ENCODE data around the gene UBE2R2. TPM values are rescaled to one million over a fixed set of nuclear protein-coding genes. Genes with fewer than 3 reads are reported as not detected.
"Not testable (repeated sequence)": the region's sequence is repeated elsewhere in the genome, so short reads cannot be mapped to it uniquely, and the experiment has no call there.

Gene UBE2R2
- total RNA-seq, 2 experiments from 2014 or later = 22.7 to 24.5 TPM

- intact Hi-C loops (cut with DNase I, micrococcal nuclease) = no loop called here
- Mint-ChIP-seq H3K27ac (peak overlapping the region; percentile 4), H3K36me3 (ENCODE audit: low read depth) (peaks cover 40% of the 10 kb centered on the region), H3K9me3 (no peaks in the 10 kb centered on the region), H3K4me1 (ENCODE audit: low read depth) (peaks cover 45% of the 10 kb centered on the region), H3K27me3 (no peaks in the 10 kb centered on the region), H3K4me3 (no peak overlapping the region)
- no peaks in the 10 kb centered on the region for H3K27me3 ChIP-seq (ENCODE audit: control insufficient read depth in 1 of 2, insufficient read depth in 2 of 2, low read length in 2 of 2)
- ChIA-PET CTCF (interaction anchor here (1.3 kb wide), 1 partner anchor 82 kb away, joined by 3 read pairs; no protein-coding TSS in a partner anchor), POLR2A (no interaction called here)
- H3K36me3 ChIP-seq (ENCODE audit: insufficient read depth, low read length) = peaks cover 3% of the 10 kb centered on the region
- H3K9me3 ChIP-seq (ENCODE audit: control insufficient read depth in 1 of 2, insufficient read depth in 1 of 2, low read length in 2 of 2) = no peaks in the 10 kb centered on the region
- peaks cover 5% of the 10 kb centered on the region for H3K4me1 ChIP-seq (ENCODE audit: insufficient read depth, low read length)
- ATAC-seq (ENCODE audit: poor library complexity) = peak; percentile 44
- TF ChIP-seq, protein P1, sequence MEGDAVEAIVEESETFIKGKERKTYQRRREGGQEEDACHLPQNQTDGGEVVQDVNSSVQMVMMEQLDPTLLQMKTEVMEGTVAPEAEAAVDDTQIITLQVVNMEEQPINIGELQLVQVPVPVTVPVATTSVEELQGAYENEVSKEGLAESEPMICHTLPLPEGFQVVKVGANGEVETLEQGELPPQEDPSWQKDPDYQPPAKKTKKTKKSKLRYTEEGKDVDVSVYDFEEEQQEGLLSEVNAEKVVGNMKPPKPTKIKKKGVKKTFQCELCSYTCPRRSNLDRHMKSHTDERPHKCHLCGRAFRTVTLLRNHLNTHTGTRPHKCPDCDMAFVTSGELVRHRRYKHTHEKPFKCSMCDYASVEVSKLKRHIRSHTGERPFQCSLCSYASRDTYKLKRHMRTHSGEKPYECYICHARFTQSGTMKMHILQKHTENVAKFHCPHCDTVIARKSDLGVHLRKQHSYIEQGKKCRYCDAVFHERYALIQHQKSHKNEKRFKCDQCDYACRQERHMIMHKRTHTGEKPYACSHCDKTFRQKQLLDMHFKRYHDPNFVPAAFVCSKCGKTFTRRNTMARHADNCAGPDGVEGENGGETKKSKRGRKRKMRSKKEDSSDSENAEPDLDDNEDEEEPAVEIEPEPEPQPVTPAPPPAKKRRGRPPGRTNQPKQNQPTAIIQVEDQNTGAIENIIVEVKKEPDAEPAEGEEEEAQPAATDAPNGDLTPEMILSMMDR (IDR thresholded peaks at IDR 0.05) = no peak
- H3K27ac ChIP-seq (ENCODE audit: low read depth in 1 of 2, low read length in 2 of 2) = no peak overlapping the region
- DNase-seq = no peak
- H3K4me3 ChIP-seq (ENCODE audit: low read length) = no peak overlapping the region
Measured at GRCh38 chr9:33860200-33860871, 43.4 kb downstream of the UBE2R2 start.

DNA sequence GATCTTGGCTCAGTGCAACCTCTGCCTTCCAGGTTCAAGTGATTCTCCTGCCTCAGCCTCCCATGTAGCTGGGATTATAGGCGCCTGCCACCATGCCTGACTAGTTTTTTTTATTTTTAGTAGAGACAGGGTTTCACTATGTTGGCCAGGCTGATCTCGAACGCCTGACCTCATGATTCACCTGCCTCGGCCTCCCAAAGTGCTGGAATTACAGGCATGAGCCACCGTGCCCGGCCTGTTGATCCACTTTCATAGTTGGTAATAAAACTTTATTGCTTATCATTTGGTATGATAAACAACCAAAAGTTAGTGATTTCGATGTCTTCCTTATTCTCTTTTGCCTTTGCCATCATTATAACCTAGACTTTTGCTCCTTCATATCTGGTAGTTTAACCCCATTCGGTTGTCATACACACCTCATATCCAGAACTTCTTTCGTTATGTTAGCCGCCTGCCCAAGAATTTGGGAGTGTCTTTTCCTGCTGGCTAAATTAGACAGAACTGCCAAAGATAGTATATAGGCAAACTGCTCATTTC lies 45.0 kb downstream of the UBE2R2 start:
- Histone ChIP-seq H3K4me3 (ENCODE audit: low read length) (no peak overlapping the region), H3K4me1 (ENCODE audit: insufficient read depth, low read length) (peaks cover 5% of the 10 kb centered on the region), H3K27me3 (ENCODE audit: control insufficient read depth in 1 of 2, insufficient read depth in 2 of 2, low read length in 2 of 2) (no peaks in the 10 kb centered on the region), H3K27ac (ENCODE audit: low read depth in 1 of 2, low read length in 2 of 2) (no peak overlapping the region), H3K9me3 (ENCODE audit: control insufficient read depth in 1 of 2, insufficient read depth in 1 of 2, low read length in 2 of 2) (no peaks in the 10 kb centered on the region), H3K36me3 (ENCODE audit: insufficient read depth, low read length) (peaks cover 3% of the 10 kb centered on the region)
- peaks cover 31% of the 10 kb centered on the region for H3K4me1 Mint-ChIP-seq (ENCODE audit: low read depth)
- no peaks in the 10 kb centered on the region for H3K9me3 Mint-ChIP-seq
- no peaks in the 10 kb centered on the region for H3K27me3 Mint-ChIP-seq
- no peak overlapping the region for H3K4me3 Mint-ChIP-seq
- H3K27ac Mint-ChIP-seq = no peak overlapping the region
- no peak for DNase-seq
- intact Hi-C loops (cut with DNase I, micrococcal nuclease) = no loop called here
- POLR2A ChIA-PET = no interaction called here
- ATAC-seq (ENCODE audit: poor library complexity) = no peak
- peaks cover 42% of the 10 kb centered on the region for H3K36me3 Mint-ChIP-seq (ENCODE audit: low read depth)
- CTCF ChIA-PET = interaction anchor here (0.7 kb wide), 1 partner anchor 46 kb away, joined by 3 read pairs; no protein-coding TSS in a partner anchor
- TF ChIP-seq, protein P1 (IDR thresholded peaks at IDR 0.05) = no peak

DNA sequence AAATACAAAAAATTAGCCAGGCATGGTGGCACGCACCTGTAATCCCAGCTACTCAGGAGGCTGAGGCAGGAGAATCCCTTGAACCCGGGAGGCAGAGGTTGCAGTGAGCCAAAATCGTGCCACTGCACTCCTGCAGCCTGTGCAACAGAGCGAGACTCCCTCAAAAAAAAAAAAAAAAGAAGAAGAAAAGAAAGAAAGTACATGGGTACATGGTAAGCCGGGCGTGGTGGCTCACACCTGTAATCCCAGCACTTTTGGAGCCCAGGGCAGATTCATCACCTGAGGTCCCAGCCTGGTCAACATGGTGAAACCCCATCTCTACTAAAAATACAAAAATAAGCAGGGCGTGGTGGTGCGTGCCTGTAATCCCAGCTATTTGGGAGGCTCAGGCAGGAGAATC lies 46.1 kb downstream of the UBE2R2 start:
- H3K4me3 ChIP-seq (ENCODE audit: low read length); ATAC-seq (ENCODE audit: poor library complexity); H3K9me3 ChIP-seq (ENCODE audit: control insufficient read depth in 1 of 2, insufficient read depth in 1 of 2, low read length in 2 of 2); H3K4me3 Mint-ChIP-seq; DNase-seq; H3K27me3 Mint-ChIP-seq; H3K9me3 Mint-ChIP-seq; H3K27me3 ChIP-seq (ENCODE audit: control insufficient read depth in 1 of 2, insufficient read depth in 2 of 2, low read length in 2 of 2); POLR2A ChIA-PET; H3K36me3 ChIP-seq (ENCODE audit: insufficient read depth, low read length); H3K27ac Mint-ChIP-seq; CTCF ChIA-PET; H3K27ac ChIP-seq (ENCODE audit: low read depth in 1 of 2, low read length in 2 of 2); H3K4me1 ChIP-seq (ENCODE audit: insufficient read depth, low read length); intact Hi-C loops (cut with DNase I, micrococcal nuclease): not testable (repeated sequence)
- Mint-ChIP-seq H3K36me3 (ENCODE audit: low read depth) (peaks cover 45% of the 10 kb centered on the region), H3K4me1 (ENCODE audit: low read depth) (peaks cover 34% of the 10 kb centered on the region)

Measured in CD4-positive, alpha-beta T cell (primary cell).